Stimulated activated CD8-positive, alpha-beta memory T cell treated with anti-CD3 and anti-CD28 coated beads, Interleukin-12 subunit alpha, Interleukin-12 subunit beta, amount 100 ng/mL, for 1 hour (primary cell): ENCODE results near the gene GRK4.
"Not testable (repeated sequence)": the region's sequence is repeated elsewhere in the genome, so short reads cannot be mapped to it uniquely, and the experiment has no call there.

Source experiments
- DNase-seq: peaks from one replicate; pipeline ENCODE4 v3.0.0-alpha.2; 2020; ENCODE audit warnings: low read depth

Gene GRK4

DNA sequence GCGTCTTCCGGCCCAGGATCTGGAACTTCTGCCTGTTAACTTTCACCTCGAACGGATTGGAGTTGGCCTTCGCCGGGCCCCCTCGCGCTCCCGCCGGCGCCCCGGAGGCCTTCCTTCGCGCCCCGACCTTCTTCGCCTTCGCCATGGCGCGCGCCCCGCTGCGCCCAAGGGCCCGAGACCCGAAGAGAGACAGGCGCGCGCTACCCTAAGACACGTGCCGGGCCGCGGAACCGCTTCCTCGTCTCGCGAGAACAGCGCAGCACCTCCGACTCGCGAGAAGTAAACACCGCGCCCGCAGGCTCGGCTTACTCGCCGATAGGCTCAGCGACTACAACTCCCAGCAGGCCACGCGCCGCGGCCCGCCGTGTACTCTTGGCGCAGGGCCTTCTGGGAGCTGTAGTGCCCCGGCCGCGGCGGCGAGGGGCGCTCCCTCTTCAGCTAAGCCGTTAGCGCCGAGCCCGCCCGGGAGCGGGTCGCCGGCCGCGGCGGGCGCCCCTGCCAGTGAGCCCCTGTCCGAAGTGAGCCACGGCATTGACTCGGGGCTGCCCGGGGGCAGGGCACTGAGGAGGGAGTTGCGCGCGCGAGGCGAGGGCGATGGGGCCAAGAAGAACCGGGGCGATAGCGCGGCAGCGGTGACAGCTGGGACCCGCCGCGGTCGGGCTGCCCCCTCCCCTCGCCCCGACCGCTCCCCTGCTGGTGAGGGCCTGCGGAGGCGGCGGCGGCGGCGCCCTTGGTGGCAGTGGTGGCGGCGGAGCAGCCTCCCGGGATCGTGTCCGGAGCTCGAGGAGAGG, at the start of gene GRK4, which contains the start of gene NOP14:
GRK4 (plus strand) TSS at position 397 of the 791 bp plus-strand sequence. CDS start 500 bp downstream, outside the sequence.
NOP14 (minus strand) TSS at position 232 of the 791 bp plus-strand sequence; CDS start at position 145, 87 bp downstream.
- peak; percentile 96 for DNase-seq

GRCh38 chr4:2914256-2915126, 48.9 kb upstream of the GRK4 start:
- DNase-seq: no peak

DNA sequence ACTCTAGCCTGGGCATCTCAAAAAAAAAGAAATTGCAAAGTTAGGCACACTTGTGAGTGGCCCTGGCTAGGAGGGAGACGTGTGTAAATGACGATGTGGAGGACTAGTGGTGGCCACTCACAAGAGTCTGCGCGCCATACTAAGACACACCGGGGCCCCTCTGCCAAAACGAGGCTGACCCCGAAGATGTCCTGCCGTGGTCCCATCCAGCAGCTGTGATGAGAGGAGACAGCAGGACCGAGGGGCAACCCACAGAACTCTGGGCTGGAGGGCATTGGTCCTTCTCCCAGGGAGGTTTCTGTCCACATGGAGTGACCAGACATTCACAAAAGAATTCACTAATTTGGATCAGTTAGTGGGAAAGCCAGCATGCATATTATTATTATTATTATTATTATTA, 47.6 kb upstream of the GRK4 start:
- DNase-seq: no peak

- not testable (repeated sequence) for DNase-seq
Observed at GRCh38 chr4:2916696-2917095, 46.7 kb upstream of the GRK4 start.

DNA sequence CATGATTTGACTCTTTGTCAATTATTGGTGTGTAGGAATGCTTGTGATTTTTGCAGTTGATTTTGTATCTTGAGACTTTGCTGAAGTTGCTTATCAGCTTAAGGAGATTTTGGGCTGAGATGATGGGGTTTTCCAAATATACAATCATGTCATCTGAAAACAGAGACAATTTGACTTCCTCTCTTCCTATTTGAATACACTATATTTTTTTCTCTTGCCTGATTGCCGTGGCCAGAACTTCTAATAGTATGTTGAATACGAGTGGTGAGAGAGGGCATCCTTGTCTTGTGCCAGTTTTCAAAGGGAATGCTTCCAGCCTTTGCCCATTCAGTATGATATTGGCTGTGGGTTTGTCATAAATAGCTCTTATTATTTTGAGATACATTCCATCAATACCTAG, 45.1 kb upstream of the GRK4 start:
- DNase-seq: not testable (repeated sequence)

DNA sequence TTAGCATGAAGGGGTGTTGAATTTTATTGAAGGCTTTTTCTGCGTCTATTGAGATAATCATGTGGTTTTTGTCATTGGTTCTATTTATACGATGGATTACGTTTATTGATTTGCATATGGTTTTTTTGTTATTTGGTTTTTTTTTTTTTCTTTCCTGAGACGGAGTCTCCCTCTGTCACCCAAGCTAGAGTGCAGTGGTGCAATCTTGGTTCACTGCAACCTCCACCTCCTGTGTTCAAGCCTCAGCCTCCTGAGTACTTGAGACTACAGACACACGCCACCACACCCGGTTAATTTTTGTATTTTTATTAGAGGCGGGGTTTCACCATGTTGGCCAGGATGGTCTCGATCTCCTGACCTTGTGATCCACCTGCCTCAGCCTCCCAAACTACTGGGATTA, 44.7 kb upstream of the GRK4 start:
- DNase-seq: not testable (repeated sequence)

- DNase-seq: not testable (repeated sequence)
Observed at GRCh38 chr4:2922453-2923101, 40.8 kb upstream of the GRK4 start.

- no peak for DNase-seq
Observed at GRCh38 chr4:2923141-2923551, 40.2 kb upstream of the GRK4 start.

DNA sequence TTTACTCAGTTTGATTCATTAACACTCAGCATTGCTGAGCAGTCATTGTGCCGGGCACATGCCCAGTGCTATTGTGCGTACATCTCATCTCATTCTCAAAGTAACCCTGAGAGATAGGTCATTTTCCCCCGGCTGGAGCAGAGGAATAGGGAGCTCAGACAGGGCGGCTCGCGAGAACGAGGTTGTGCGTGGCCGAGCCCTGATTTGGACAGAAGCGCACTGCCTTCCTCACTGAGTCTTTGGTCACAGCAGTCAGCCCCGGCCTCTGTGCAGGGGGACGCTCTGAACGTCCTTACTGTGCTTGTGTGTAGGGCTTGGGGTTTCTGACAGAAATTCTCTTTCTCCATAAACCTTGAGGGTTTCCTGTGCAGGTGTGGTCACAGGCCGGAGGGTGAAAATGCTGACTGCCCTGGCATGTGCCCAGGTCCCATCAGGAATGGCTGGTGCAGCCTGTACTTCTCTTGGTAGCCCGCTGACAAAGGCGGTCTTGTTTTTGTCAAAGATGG, 39.6 kb upstream of the GRK4 start:
- DNase-seq: no peak

GRCh38 chr4:2924286-2924685, 39.1 kb upstream of the GRK4 start:
- no peak for DNase-seq

DNA sequence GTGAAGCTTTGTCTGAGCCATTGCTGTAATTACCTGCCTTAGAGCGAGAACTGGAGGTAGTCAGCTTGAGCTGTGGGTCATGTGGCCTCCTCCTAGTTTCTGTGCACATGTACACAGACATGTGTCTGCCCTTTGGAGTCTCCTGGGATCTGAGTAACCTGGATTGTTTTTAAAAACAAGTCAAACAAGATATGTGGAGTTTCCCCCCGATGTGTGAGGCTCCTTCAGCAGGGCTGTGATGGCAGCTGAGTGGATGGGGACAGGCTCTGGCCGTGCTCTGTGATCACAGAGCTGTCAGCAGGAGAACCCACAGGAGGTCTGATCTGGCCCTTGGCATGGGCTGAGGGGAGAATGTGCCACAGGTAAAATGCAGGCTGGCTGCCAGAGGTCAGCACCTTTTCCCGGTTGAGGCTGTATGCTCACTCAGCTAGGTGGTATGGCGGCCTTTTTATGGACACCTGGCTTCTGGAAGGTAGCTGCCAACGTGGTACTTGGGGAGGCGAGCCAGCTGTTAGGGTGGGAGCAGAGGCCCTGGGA, 38.5 kb upstream of the GRK4 start:
- DNase-seq: no peak

- no peak for DNase-seq
Observed at GRCh38 chr4:2925496-2925895, 37.9 kb upstream of the GRK4 start.

DNA sequence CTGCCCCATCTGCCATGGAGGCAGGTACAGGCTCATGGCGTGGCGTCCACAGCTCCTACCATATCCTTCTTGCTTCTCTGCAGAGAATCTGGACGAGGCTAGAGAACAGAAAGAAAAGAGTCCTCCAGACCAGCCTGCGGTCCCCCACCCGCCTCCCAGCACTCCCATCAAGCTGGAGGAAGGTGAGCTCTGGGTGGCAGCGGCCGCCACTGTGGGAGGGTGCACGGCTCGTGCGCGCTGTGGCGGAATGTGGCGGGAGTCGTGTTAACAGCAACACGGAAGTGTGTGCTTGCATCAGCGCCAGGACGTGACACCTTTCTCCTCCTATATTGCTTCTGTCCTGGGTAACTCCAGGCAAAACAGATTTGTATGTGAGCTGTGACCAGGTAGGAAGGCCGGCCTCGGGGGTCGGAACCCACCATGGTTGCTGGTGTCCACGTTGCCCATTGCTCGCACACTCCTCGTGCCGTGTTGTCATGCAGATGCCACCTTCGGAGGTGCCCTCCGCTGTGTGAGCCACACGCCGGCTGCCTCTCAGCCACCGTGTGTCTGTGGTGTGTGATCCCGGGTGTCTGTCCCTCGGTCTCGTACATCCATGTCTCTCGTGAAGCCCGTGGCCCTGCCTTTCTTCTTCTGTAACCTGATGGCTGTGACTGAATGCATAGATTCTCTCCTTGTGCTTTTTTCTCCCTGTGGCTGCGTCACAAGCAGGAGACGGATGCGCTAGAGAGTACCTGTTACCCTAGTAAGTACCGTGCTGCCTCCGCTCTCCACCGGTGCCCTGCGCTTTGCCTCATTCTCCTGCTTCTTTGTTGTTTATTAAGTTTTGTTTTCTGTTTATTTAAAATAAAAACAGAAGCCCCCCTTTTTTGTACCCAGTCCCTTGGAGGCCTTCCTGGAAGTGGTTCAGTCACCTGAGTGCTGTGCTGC, 37.2 kb upstream of the GRK4 start:
- no peak for DNase-seq

GRCh38 chr4:2927016-2927695, 36.2 kb upstream of the GRK4 start:
- no peak for DNase-seq

DNA sequence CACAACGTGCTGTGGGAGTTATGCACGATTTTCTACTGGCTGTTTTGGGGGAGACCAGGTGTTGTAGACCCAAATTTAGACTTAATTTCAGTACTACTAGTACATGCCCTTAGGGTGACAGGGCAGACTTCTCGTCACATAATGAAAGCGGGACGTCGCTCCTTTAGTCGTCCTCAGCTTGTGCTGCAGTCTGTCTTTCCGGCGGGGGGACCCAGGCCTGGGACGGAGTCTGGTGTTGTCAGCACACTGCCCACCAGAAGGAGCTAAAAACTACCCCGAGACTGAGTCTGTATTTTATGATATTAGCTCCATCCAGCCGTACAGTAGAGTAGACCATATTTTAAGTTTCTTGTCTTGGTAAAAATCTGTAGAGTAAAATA, 35.7 kb upstream of the GRK4 start:
- no peak for DNase-seq

DNA sequence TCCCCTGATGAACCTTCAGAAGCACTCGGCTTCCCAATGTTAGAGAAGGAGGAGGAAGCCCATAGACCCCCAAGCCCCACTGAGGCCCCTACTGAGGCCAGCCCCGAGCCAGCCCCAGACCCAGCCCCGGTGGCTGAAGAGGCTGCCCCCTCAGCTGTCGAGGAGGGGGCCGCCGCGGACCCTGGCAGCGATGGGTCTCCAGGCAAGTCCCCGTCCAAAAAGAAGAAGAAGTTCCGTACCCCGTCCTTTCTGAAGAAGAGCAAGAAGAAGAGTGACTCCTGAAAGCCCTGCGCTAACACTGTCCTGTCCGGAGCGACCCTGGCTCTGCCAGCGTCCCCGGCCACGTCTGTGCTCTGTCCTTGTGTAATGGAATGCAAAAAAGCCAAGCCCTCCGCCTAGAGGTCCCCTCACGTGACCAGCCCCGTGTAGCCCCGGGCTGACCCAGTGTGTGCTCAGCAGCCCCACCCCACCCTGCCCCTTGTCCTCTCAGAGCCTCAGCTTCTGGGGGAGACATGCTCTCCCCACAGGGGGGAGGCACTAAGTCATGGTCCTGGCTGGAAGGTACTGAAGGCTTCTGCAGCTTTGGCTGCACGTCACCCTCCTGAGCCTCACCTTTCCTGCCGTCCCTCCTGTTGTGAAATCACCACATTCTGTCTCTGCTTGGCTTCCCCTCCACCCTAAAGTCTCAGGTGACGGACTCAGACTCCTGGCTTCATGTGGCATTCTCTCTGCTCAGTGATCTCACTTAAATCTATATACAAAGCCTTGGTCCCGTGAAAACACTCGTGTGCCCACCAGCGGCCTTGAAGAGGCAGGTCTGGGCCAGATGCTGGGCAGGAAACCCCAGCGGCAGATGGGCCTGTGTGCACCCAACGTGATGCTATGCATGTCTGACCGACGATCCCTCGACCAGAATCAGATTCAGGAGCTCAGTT, 34.9 kb upstream of the GRK4 start:
- DNase-seq: no peak

GRCh38 chr4:2929469-2929868, 33.9 kb upstream of the GRK4 start:
- no peak for DNase-seq

DNA sequence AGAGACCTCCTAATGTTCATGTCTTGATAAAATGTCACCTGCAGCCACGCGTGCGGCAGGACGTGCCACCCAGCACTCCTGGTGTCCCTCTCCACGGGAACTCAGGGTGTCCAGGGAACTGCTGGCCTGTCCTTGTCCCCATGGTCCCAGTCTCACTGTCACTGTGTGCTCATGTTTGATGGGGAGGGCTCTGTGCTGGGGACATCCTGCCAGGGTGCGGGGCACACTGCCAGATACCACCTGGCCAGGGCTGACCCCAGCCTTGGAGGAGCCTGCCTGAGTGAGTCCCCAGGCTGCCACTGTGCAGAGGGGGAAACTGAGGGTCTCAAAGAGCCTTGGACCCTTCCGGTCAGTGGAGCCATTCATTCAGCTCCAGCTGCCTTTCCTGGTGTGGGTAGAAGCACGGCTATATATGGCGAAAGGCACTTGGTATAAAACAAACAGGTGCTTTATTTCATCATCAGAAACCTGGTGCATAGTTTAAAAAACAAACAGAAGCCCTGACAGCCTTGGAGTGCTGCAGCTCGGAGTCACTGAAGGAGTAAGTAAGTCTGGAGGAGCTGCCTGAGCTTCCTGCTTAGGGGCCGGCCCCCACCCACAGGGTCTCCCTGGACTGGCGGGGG, 33.1 kb upstream of the GRK4 start:
- no peak for DNase-seq
